ENCODE results near the gene CLIC1.

Gene CLIC1

DNA sequence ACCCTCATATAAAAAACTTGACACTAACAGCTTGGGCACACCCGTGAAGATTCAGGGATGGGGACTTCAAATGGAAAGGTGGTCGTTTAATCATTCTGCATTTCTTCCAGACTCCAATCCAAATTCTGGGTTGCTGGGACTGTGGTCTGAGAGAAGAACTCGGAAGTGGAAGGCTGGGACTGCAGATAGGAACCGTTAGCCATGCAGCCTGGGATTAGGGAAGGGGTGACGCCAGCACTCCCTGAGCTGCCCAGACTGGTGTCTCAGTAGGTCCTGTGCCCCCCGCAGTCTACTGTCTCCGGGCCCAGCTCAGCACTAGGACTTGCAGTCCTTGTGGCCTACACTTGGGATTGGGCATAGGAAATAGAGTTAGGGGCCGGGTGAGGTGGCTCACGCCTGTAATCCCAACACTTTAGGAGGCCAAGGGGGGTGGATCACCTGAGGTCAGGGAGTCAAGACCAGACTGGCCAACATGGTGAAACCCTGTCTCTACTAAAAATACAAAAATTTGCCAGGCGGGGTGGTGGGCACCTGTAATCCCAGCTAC, 511 bp upstream of the CLIC1 start:
- TF ChIP-seq, protein P1, sequence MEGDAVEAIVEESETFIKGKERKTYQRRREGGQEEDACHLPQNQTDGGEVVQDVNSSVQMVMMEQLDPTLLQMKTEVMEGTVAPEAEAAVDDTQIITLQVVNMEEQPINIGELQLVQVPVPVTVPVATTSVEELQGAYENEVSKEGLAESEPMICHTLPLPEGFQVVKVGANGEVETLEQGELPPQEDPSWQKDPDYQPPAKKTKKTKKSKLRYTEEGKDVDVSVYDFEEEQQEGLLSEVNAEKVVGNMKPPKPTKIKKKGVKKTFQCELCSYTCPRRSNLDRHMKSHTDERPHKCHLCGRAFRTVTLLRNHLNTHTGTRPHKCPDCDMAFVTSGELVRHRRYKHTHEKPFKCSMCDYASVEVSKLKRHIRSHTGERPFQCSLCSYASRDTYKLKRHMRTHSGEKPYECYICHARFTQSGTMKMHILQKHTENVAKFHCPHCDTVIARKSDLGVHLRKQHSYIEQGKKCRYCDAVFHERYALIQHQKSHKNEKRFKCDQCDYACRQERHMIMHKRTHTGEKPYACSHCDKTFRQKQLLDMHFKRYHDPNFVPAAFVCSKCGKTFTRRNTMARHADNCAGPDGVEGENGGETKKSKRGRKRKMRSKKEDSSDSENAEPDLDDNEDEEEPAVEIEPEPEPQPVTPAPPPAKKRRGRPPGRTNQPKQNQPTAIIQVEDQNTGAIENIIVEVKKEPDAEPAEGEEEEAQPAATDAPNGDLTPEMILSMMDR (IDR thresholded peaks at IDR 0.05), result no peak
- no peak for TF ChIP-seq ZFX (IDR thresholded peaks at IDR 0.05; ENCODE audit: borderline replicate concordance)
- H3K27ac ChIP-seq, result peak overlapping the region; percentile 99

DNA sequence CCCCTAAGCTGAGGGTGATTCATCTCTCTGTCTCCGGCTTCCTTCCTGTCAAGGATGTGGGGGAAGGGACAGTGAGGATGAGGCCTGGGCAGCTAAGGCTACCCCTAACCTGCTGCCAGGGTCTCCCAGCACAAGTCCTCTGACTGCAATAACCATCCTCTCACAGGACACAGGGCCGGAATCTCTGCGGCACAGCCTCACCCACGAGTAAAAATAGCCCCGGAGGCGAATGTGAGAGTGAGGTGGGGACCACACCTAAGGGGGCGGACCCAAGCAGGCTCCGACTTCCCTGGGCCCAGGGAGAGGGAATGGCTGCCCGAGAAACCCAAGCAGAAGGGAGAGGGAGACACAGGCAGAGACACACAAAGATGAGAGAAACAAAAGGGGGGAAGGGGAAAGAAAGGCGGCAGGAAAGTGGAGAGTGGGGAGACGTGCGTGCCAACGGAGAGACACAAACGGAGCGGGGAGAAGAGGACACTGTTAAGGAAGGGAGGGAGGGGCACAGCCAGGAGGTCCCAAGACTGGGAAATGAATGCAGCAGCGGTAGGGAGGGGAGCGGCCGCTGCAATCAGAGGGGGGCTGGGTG, 1.4 kb downstream of the CLIC1 start:
- peak overlapping the region; percentile 99 for H3K27ac ChIP-seq

DNA sequence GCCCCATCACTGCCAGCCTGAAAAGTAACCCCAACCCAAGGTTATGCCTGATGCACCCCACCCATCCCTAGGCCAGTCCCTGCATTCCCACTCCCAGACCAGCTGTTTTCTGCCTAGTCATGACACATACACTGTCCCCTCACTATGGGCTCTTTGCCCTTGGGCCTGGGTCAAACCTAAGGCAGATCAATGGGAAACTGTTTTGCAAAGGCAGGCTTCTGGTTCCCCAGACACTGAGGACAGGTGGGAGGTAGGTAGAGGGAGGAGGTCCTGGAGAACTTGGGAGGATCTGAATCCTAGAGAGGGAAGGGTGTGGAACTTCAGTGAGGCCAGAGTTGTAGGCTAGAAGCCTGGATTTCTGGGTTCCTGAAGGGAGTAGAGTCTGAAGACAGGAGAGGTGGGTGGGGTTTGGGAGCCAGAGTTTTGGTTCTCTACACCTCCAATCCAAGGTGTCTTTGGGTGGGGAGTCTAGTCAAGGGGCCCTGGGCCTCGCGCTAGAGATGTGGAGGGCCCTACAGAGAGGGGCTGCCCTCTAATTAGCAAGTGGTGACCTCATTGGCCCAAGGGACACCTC, 2.0 kb downstream of the CLIC1 start:
- H3K27ac ChIP-seq, result peak overlapping the region; percentile 99

More for the DNA sequence above, 1.4 kb downstream of the CLIC1 start:
- TF ChIP-seq, protein P1 (IDR thresholded peaks at IDR 0.05), result no peak
- TF ChIP-seq ZFX (IDR thresholded peaks at IDR 0.05; ENCODE audit: borderline replicate concordance), result no peak

DNA sequence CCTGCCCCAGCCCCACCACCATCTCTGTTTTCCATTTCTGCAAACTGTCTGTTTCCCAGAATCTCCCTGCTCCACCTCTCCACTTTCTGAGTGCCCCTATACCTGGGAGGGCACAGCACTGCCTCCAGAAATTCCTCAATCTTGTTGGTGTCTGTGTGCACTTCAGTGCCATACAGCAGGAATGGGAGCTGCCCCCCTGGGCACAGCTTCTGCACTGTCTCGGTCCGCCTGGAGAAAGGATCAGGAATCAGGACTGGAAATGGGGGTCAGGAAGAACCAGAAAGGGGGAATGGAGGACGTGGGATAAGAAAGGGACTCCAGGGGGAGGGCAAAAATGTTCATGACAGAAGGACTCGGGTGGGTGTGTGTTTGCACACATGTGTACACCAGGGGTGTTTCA, 2.6 kb downstream of the CLIC1 start:
- TF ChIP-seq, protein P1 (IDR thresholded peaks at IDR 0.05), result no peak
- TF ChIP-seq ZFX (IDR thresholded peaks at IDR 0.05; ENCODE audit: borderline replicate concordance), result no peak
- H3K27ac ChIP-seq, result peak overlapping the region; percentile 99

More for the DNA sequence above, 2.0 kb downstream of the CLIC1 start:
- TF ChIP-seq, protein P1 (IDR thresholded peaks at IDR 0.05), result no peak
- no peak for TF ChIP-seq ZFX (IDR thresholded peaks at IDR 0.05; ENCODE audit: borderline replicate concordance)

DNA sequence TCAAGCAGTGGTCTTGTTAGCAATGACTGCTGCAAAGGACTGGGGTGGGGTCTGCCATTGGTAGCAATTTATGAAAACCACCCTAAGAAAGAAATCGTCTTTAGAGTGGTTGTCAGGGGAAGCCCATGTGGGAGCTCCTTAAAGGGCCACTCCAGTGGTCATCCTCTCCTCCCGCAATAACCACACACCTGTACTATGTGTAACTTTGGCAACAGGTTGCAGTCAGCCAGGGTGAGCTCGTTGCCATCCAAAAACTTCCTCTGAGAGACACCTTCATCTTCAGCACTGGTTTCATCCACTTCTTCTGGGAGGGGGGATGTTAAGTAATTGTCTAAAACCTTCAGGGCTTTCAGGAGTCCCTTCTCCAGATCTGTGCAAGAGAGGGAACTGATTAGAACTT, 4.3 kb downstream of the CLIC1 start:
- TF ChIP-seq, protein P1 (IDR thresholded peaks at IDR 0.05), result no peak
- TF ChIP-seq ZFX (IDR thresholded peaks at IDR 0.05; ENCODE audit: borderline replicate concordance), result no peak
- peak overlapping the region; percentile 99 for H3K27ac ChIP-seq

DNA sequence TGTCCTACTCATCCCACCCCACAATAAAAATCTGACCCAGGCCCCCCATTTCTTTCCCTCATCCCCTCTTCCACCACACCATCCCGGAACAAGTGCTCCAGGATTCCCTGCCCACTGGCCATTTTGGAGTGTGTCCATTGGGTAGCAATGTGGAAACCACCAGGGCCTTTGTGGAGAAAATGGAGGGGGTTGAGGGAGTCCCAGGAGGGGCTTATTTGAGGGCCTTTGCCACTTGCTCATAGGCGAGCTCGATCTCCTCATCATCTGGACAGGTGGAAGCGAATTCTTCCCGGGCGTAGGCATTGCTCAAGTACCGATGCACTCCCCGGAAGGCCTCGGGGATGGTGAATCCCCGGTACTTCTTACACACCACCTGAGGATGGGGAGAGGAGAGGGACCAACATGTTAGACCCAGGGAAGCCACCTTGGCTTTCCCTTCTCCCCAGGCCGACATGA, 5.7 kb downstream of the CLIC1 start:
- TF ChIP-seq ZFX (IDR thresholded peaks at IDR 0.05; ENCODE audit: borderline replicate concordance), result no peak
- TF ChIP-seq, protein P1 (IDR thresholded peaks at IDR 0.05), result no peak
- H3K27ac ChIP-seq, result peak overlapping the region; percentile 99

All from 22Rv1 (cell line).